ENCODE measurements around the gene REG3G. TPM values are rescaled to one million over a fixed set of nuclear protein-coding genes. Genes with fewer than 3 reads are reported as not detected.
A peak's percentile ranks its signal among the peaks of the same experiment; 100 is the strongest.

Gene REG3G
- total and polyA plus RNA-seq, 10 of the 15 experiments (the other 5 are each of a cell fraction or from before 2014, with no cell fraction given) = 0.33 TPM; not detected in 9

DNA sequence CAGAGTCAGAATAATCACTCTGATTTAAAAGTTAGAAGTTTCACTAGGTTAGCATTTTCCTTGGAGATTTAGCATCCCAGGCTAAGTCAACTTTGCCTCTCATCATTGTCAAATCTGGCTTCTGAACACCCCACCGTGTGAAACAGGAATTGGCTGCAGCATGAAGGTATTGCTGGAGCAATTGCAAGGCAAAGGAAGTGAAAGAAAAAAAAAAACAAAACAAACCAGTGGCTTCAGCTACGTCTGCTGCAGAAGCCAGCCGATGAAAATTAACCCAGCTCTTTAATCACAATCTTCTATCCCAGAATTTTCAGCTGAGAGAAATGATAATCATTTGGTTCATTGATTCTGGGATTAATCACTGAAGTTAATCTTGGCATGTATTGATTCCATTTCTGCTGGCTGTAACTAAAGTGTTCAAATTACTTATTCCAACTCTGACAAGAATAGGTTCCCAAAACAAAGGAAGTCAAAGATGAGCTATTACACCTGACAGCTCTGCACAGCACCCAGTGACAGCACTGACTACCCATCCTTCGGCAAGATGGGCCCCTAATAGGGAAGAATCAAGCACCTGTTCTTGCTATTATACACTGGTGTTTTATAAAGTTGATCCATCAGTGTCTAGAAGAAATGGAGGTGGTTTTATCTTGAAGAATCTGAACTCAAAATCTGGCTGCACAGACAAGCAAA, 42.7 kb upstream of the REG3G start:
- Histone ChIP-seq H3K9ac (ENCODE audit: control insufficient read depth, insufficient read depth, low read length) (no peak overlapping the region), H2AFZ (ENCODE audit: control insufficient read depth, low read depth, low read length) (no peak overlapping the region; the same call in 1 of the 2 replicates), H3K27ac (ENCODE audit: control insufficient read depth, insufficient read depth) (no peak overlapping the region), H3K79me2 (ENCODE audit: control insufficient read depth, insufficient read depth, low read length) (no peaks in the 10 kb centered on the region), H3K4me1 (ENCODE audit: control insufficient read depth, insufficient read depth, low read length) (peaks cover 27% of the 10 kb centered on the region), H3K9me3 (replicated peaks; ENCODE audit: control insufficient read depth, insufficient read depth, low read length) (no peaks in the 10 kb centered on the region; the same call in 2 of the 3 replicates), H4K20me1 (ENCODE audit: control insufficient read depth, insufficient read depth) (no peaks in the 10 kb centered on the region), H3K4me2 (ENCODE audit: control insufficient read depth, insufficient read depth) (no peak overlapping the region), H3K27me3 (replicated peaks in 1 of 2; ENCODE audit: control insufficient read depth in 2 of 2, insufficient read depth in 2 of 2, low read length in 1 of 2) (no peaks in the 10 kb centered on the region), H3K4me3 (no peak overlapping the region), H3K36me3 (ENCODE audit: control insufficient read depth in 2 of 2, insufficient read depth in 2 of 2, low read length in 1 of 2) (no peaks in the 10 kb centered on the region)
- ATAC-seq (no peak), FAIRE-seq (no peak), DNase-seq (ENCODE audit: low read depth, low spot score) (no peak)
- TF ChIP-seq HSF1 (IDR thresholded peaks at IDR 0.05; ENCODE audit: low read depth, low read length) = no peak
- no peak for TF ChIP-seq IKZF1 (conservative IDR thresholded peaks at IDR 0.05)
- no peak for TF ChIP-seq NFIC (IDR thresholded peaks at IDR 0.05; ENCODE audit: low read depth, low read length)
- TF ChIP-seq SPI1 (IDR thresholded peaks at IDR 0.05; ENCODE audit: borderline replicate concordance, insufficient read depth, low read depth, low read length) = peak; percentile 45; the same call in 1 of the 2 replicates
- TF ChIP-seq E2F8 (IDR thresholded peaks at IDR 0.05; ENCODE audit: low read depth, partially characterized antibody) = no peak
- peak; percentile 73; the same call in 1 of the 2 replicates for TF ChIP-seq ZNF384 (IDR thresholded peaks at IDR 0.05; ENCODE audit: borderline replicate concordance, low read depth, low read length)
- POLR2A ChIA-PET = no interaction called here
- intact Hi-C loops (cut with micrococcal nuclease; ENCODE audit: unreplicated experiment) = no loop called here
- CTCF ChIA-PET = interaction anchor here (0.6 to 8.0 kb wide), 8 partner anchors 12 to 309 kb away, joined by 3 to 101 read pairs (median 4); no protein-coding TSS in a partner anchor
- RAD21 ChIA-PET (ENCODE audit: unreplicated experiment) = interaction anchor here (0.9 to 1.0 kb wide), 2 partner anchors 73 to 309 kb away, joined by 3 read pairs; no protein-coding TSS in a partner anchor
- WGBS (ENCODE audit: insufficient coverage, insufficient replicate concordance, low lambda C conversion rate, missing lambda C conversion rate) = 22% methylated on average over 4 of the region's 4 CpGs
- SMC1A ChIA-PET (ENCODE audit: uncharacterized antibody, unreplicated experiment) = interaction anchor here (0.6 to 2.4 kb wide), 6 partner anchors 10 to 1977 kb away, joined by 3 to 6 read pairs (median 3); no protein-coding TSS in a partner anchor
- BruUV-seq (replicated peaks) = no TSS peak
- in situ Hi-C loops (cut with MboI) = loop anchor here (5.0 to 10.0 kb wide), 2 partner anchors 300 to 628 kb away; no protein-coding TSS in a partner anchor
